ENCODE results near the gene OVOL2. TPM values are rescaled to one million over a fixed set of nuclear protein-coding genes. Genes with fewer than 3 reads are reported as not detected.

The OVOL2 gene
- total RNA-seq, 1 donor from 2014 or later: not detected

- Mint-ChIP-seq H3K27ac (no peak overlapping the region), H3K36me3 (ENCODE audit: low read depth) (no peaks in the 10 kb centered on the region), H3K27me3 (peaks cover 3% of the 10 kb centered on the region), H3K4me1 (peaks cover 18% of the 10 kb centered on the region), H3K9me3 (no peaks in the 10 kb centered on the region), H3K4me3 (no peak overlapping the region)
- no peak for DNase-seq
- intact Hi-C loops (cut with micrococcal nuclease): loop anchor here (5.0 to 10.0 kb wide), 2 partner anchors 288 to 465 kb away; partner anchors contain the start of genes BFSP1 and ZNF133
Measured at GRCh38 chr20:17999566-17999965, 58.1 kb downstream of the OVOL2 start.

GRCh38 chr20:17998446-17998845 lies 59.3 kb downstream of the OVOL2 start:
- H3K4me3 Mint-ChIP-seq: no peak overlapping the region

GRCh38 chr20:17995967-17996819 lies 61.5 kb downstream of the OVOL2 start:
- intact Hi-C loops (cut with micrococcal nuclease): loop anchor here (1.0 to 10.0 kb wide), 4 partner anchors 291 to 492 kb away; partner anchors contain the start of genes BFSP1 and ZNF133
- Mint-ChIP-seq H3K4me3 (no peak overlapping the region), H3K36me3 (ENCODE audit: low read depth) (no peaks in the 10 kb centered on the region), H3K27ac (no peak overlapping the region), H3K4me1 (peaks cover 38% of the 10 kb centered on the region), H3K27me3 (peaks cover 3% of the 10 kb centered on the region), H3K9me3 (no peaks in the 10 kb centered on the region)
- DNase-seq: peak; percentile 87

More at GRCh38 chr20:17998446-17998845, 59.3 kb downstream of the OVOL2 start:
- intact Hi-C loops (cut with micrococcal nuclease): loop anchor here (5.0 to 10.0 kb wide), 2 partner anchors 289 to 464 kb away; partner anchors contain the start of genes BFSP1 and ZNF133
- Mint-ChIP-seq H3K27ac (no peak overlapping the region), H3K36me3 (ENCODE audit: low read depth) (no peaks in the 10 kb centered on the region), H3K4me1 (peaks cover 23% of the 10 kb centered on the region), H3K9me3 (no peaks in the 10 kb centered on the region), H3K27me3 (peaks cover 3% of the 10 kb centered on the region)
- DNase-seq: no peak

GRCh38 chr20:17993546-17993945 lies 64.2 kb downstream of the OVOL2 start:
- Mint-ChIP-seq H3K9me3 (no peaks in the 10 kb centered on the region), H3K4me1 (peaks cover 42% of the 10 kb centered on the region), H3K27ac (peak overlapping the region; percentile 92), H3K4me3 (peak overlapping the region; percentile 60), H3K36me3 (ENCODE audit: low read depth) (peaks cover 13% of the 10 kb centered on the region), H3K27me3 (peaks cover 1% of the 10 kb centered on the region)
- intact Hi-C loops (cut with micrococcal nuclease): loop anchor here (2.0 to 10.0 kb wide), 4 partner anchors 35 to 1261 kb away; partner anchors contain the start of genes BFSP1 and SNRPB2
- no peak for DNase-seq

GRCh38 chr20:17992847-17993513 lies 64.7 kb downstream of the OVOL2 start:
- H3K27me3 Mint-ChIP-seq: no peaks in the 10 kb centered on the region
- H3K27ac Mint-ChIP-seq: peak overlapping the region; percentile 92
- H3K4me1 Mint-ChIP-seq: peaks cover 43% of the 10 kb centered on the region
- peaks cover 18% of the 10 kb centered on the region for H3K36me3 Mint-ChIP-seq (ENCODE audit: low read depth)
- peak; percentile 59 for DNase-seq
- H3K4me3 Mint-ChIP-seq: peak overlapping the region; percentile 71
- no peaks in the 10 kb centered on the region for H3K9me3 Mint-ChIP-seq
- intact Hi-C loops (cut with micrococcal nuclease): loop anchor here (1.0 to 10.0 kb wide), 9 partner anchors 24 to 1261 kb away; partner anchors contain the start of genes BFSP1, MGME1 and SNRPB2

GRCh38 chr20:17992224-17992637 lies 65.5 kb downstream of the OVOL2 start:
- H3K9me3 Mint-ChIP-seq: no peaks in the 10 kb centered on the region
- intact Hi-C loops (cut with micrococcal nuclease): loop anchor here (1.0 to 10.0 kb wide), 9 partner anchors 23 to 1260 kb away; partner anchors contain the start of genes BFSP1, MGME1 and SNRPB2
- H3K27ac Mint-ChIP-seq: peak overlapping the region; percentile 92
- no peaks in the 10 kb centered on the region for H3K27me3 Mint-ChIP-seq
- H3K36me3 Mint-ChIP-seq (ENCODE audit: low read depth): peaks cover 25% of the 10 kb centered on the region
- H3K4me3 Mint-ChIP-seq: peak overlapping the region; percentile 71
- peak; percentile 75 for DNase-seq
- H3K4me1 Mint-ChIP-seq: peaks cover 45% of the 10 kb centered on the region

GRCh38 chr20:17990278-17990972 lies 67.3 kb downstream of the OVOL2 start:
- intact Hi-C loops (cut with micrococcal nuclease): loop anchor here (5.0 to 10.0 kb wide), 3 partner anchors 328 to 1258 kb away; partner anchors contain the start of genes BFSP1 and SNRPB2
- peaks cover 25% of the 10 kb centered on the region for H3K36me3 Mint-ChIP-seq (ENCODE audit: low read depth)
- no peaks in the 10 kb centered on the region for H3K27me3 Mint-ChIP-seq
- no peak for DNase-seq
- no peak overlapping the region for H3K27ac Mint-ChIP-seq
- peaks cover 38% of the 10 kb centered on the region for H3K4me1 Mint-ChIP-seq
- no peak overlapping the region for H3K4me3 Mint-ChIP-seq
- H3K9me3 Mint-ChIP-seq: no peaks in the 10 kb centered on the region

- intact Hi-C loops (cut with micrococcal nuclease): no loop called here
- no peak overlapping the region for H3K4me3 Mint-ChIP-seq
- H3K9me3 Mint-ChIP-seq: no peaks in the 10 kb centered on the region
- H3K27ac Mint-ChIP-seq: no peak overlapping the region
- no peaks in the 10 kb centered on the region for H3K27me3 Mint-ChIP-seq
- H3K36me3 Mint-ChIP-seq (ENCODE audit: low read depth): peaks cover 32% of the 10 kb centered on the region
- H3K4me1 Mint-ChIP-seq: peaks cover 29% of the 10 kb centered on the region
- DNase-seq: no peak
Measured at GRCh38 chr20:17987988-17988387, 69.7 kb downstream of the OVOL2 start.

GRCh38 chr20:17985388-17986018 lies 72.2 kb downstream of the OVOL2 start:
- H3K4me1 Mint-ChIP-seq: peaks cover 19% of the 10 kb centered on the region
- H3K4me3 Mint-ChIP-seq: no peak overlapping the region
- H3K27me3 Mint-ChIP-seq: no peaks in the 10 kb centered on the region
- H3K27ac Mint-ChIP-seq: no peak overlapping the region
- intact Hi-C loops (cut with micrococcal nuclease): no loop called here
- peaks cover 37% of the 10 kb centered on the region for H3K36me3 Mint-ChIP-seq (ENCODE audit: low read depth)
- DNase-seq: no peak
- H3K9me3 Mint-ChIP-seq: no peaks in the 10 kb centered on the region

- Mint-ChIP-seq H3K27me3 (no peaks in the 10 kb centered on the region), H3K4me3 (no peak overlapping the region), H3K4me1 (peaks cover 38% of the 10 kb centered on the region), H3K36me3 (ENCODE audit: low read depth) (peaks cover 52% of the 10 kb centered on the region), H3K9me3 (no peaks in the 10 kb centered on the region), H3K27ac (peak overlapping the region; percentile 51)
- no peak for DNase-seq
- intact Hi-C loops (cut with micrococcal nuclease): no loop called here
Measured at GRCh38 chr20:17976305-17976704, 81.4 kb downstream of the OVOL2 start.

Data from activated CD4-positive, alpha-beta T cell treated with anti-CD3 and anti-CD28 coated beads, Interleukin-2, amount 10 ng/mL, durations not matched to agents 24 days and 14 days (primary cell).